HG02763 (cell line): ENCODE data around the gene KRT7.
"Not testable (repeated sequence)": the region's sequence is repeated elsewhere in the genome, so short reads cannot be mapped to it uniquely, and the experiment has no call there.

Source experiments
- ATAC-seq: cut with Tn5 transposase; IDR thresholded peaks from one replicate; pipeline ENCODE4 v1.9.1; 2021; ENCODE audit warnings: mild to moderate bottlenecking, moderate library complexity; ENCODE audit not compliant: unreplicated experiment

The KRT7 gene

DNA sequence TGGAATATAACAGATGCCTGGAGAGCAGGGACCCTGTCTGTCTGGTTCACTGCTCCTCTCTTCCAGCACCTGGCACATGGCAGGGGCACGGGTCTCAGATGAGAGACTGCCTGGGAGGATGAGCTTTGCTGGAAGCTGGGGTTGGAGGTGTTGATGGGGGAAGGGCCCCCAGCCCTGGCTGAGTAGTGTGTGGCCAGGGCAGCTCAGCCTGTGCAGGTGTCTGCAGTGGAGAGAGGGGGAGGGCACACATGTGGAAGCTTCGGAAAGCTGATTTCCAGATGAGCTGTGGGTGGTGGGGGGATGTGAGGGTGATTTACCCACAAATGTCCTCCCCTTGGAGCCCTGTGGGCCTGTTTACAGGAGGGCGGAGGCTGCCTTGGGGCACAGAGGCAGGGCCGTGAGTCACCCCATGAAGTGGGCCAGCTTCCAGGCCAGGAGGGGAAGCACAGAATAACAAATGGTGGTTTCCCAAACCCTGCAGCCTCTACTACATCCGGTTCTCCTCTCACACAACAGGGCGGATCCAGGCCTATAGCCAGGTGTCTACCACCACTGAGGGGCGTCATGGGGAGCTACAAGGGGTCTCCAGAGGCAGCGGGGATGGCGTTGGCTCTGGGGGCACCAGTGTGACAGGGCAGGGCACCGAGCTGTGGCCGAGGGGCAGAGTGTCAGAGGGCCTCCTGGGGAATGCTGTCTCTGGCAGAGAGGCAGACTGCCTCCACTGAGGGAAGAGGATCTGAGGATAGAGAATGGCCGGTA, 11.0 kb downstream of the KRT7 start:
- ATAC-seq = peak; percentile 81

DNA sequence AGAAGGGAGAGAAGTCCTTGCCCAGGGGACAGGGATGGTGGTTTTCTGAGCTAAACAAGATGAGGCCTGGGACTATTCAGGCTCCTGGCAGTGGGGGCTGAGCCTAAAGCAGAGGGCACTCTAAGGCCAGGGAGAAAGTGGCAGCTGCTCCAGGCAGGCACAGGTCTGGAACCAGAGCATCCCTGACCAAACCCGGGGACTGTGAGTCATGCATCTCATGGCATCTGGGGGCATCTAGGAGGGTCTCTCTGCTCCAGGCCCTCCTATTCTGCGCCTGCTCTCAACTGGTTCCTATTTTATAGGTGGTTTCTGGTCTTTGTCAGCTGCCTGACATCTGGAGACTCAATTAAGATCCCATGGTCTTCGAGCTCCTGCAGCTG, 11.6 kb downstream of the KRT7 start:
- no peak for ATAC-seq

DNA sequence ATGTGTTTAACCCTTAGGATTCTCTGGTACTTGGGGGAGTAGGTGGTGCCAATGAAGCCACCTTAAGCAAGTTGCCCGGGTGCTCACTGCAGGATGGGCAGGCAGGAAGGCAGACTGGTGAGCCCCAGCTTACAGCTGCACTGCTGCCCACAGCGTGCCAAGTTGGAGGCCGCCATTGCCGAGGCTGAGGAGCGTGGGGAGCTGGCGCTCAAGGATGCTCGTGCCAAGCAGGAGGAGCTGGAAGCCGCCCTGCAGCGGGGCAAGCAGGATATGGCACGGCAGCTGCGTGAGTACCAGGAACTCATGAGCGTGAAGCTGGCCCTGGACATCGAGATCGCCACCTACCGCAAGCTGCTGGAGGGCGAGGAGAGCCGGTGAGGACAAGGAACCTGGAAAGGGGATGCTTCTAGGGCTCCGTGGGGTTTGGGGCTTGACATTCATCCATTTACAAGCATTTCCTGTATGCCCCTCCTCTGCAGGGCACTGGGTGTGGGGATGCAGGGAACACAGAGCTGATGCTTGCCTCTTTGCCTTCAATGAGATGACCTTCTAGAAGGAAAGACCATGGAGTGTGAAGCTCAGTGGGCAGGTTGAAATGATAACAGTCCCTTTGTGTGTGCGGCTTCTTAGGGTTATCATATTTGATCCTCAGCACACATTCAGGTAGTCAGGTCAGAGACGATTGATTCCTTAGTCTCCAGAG, 12.4 kb downstream of the KRT7 start:
- no peak for ATAC-seq

DNA sequence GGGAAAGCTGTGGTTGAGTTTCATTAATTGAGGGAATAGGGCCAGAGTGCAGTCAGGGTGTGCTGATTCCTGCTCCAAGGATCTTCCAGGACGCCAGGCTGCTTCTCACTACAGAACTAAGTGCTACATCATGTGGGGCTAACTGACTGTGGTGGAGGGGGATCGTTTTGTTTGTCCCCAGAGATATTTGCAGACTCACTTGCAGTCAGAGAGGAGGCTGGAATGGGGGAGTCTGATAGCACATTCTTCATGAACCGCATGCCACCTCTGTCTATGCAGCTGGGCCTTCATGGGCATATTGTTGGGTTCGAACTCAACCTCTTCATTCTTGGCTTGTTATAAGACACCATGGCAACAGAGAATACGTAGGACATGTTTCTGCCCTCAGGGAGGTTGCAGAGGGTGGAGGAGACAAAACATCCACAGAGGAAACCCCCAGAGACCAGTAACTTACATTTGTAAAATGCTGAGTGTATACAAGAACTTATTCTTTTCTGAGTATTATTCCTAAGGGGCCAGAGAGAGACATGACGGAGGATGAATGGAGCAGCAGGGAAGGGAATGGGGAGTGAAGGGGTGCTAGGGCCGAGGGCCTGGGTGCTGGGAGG, 13.0 kb downstream of the KRT7 start:
- ATAC-seq = no peak

DNA sequence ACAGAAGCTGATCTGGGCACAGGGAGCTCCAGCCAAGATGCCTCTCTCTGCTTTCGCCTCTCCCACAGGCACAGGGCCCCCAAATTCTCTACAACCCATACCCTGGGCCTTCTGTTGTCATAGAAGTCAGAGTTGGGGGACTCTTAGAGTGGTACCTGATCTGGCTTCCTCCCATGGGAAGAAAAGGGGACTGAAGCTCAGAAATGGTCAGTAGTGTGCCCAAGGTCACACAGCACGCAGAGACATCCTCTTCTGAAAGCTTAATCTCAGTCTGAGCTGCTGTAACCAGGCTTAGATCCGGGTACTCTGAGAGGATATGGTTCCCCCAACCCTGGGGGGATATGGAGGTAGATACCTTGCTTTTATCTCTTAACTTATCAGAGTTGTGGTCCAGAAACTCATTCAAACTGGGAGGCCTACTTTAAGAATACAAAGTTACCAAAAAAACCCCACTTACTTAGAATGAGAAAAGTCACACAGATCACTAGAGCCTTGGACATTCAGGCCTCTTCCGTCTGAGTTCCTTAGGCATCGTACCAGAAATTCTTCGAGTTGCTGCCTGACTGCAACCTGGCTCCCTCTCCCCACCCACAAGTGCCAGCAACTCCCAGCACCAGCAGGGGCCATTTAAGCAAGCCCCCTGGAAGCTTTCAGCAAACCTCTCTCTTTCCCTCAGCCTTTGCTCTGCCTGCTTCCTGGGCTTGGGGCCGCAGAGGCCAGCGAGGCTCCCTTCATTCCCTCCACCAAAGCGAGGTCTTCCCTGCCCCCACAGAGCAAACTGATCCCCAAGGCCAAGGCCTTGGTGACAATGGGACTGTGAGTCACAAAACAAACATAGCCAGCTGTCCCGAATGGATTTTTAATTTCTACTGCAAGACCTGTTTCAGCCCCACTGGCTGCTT, 13.9 kb downstream of the KRT7 start:
- ATAC-seq = no peak

DNA sequence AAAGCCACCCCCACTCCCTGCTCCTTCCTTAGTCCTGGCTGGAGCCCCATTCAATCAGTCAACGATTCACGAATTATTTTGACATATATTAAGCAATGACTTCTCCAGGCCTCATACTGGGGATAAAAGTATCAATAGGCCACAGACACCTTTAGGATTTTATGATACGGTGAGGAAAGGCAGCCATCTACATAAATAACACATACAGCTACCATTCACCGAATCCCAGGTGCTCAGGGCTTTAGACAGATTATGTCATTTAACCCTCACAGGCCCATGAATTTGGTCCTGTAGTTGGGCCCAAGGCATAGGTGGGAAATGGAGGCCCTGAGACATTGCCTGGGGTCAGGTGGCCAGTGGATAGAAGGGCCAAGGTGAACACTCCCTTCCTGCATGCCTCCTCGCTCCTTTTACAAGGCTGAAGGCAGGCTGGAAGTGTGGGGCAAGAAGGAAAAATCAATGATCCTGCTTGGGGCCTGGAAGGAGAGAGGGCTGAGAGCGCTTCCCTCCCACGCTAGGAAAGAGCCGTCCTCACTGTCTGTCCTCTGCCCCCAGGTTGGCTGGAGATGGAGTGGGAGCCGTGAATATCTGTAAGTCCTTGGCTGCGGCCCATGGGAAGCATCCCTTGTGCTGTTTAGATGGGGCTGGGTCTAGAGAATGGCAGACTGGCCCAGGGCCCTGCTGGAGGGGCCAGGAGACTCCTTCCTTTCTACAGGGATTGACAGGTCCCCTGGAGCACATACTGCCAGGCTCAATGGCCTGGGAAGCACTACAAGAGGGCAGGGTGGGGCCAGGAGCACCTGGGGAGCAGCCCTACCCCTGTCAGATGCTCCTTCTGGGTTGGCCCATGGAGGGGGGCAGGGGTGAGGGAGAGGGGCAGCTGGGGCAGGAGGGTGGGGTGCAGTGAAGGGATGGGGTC, 14.8 kb downstream of the KRT7 start:
- no peak for ATAC-seq

- ATAC-seq = no peak
Measured at GRCh38 chr12:52248541-52249461, 15.8 kb downstream of the KRT7 start.

GRCh38 chr12:52249511-52250047, 16.5 kb downstream of the KRT7 start:
- no peak for ATAC-seq

DNA sequence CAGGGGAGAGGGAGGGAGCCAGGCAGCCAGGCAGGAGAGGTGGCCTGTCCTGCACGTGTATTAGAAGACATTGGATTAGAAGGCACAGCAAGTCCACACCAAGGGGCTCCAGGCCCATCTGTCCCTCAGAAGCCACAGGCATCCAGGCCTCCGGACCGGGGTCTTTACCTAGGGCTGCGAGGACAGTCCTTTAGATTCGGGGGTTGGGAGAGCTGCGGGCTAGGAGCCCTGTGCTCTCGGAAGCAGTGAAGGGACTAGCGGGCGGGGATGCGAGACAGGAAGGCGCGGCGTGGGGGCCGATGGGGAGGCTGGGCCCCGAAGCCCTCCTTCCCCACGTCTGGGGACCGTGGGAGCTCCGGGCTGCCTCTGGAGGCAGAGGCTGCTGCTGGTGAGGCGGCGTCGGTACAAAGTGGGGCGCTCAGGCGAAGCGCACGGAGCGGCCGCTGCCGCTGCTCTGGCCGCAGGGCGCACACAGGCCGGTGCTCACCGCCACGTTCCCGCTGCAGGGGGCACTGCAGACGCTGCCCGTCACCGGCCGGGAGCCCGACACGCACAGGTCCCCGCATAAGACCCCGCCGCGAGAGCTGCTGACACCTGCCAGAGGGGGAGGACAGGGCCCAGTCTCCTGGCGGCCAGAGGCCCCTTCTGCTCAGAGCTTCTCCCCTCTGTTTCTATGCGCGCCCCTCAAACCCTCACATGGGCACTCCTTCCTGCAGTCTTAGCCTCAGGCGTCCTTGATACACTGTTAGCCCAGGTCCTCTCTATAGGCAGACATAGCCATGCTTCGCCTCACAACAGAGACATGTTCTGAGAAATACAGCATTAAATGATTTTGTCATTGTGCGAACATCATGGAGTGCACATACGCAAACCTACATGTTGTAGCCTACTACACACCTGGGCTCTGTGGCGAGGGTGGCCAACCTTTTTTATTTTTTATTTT, 17.3 kb downstream of the KRT7 start:
- no peak for ATAC-seq

DNA sequence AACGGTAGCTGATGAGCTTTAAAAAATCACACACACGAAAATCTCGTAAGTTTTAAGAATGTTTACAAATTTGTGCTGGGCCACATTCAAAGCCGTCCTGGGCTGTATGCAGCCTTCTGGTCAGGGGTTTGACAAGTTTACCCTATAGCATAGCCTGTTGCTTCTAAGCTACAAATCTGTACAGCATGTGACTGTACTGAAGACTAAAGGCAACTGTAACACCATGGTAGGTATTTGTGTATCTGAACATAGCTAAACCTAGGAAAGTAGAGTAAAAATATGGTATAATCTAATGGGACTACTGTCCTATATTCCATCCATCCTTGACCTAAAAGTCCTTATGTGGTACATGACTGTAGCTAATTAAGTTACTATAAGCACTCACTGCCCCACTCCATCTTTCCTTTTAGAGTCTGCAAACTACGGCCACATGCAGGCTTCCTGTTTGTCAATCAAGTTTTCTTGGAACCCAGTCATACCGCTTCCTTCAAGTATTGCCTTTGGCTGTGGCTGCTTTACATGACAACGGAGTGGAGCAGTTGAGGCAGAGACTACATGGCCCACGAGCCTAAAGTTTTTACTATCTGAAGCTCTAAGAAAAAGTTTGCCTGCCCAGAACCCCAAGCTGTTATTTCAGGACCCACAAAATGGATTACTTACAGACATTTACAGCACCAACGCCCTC, 18.5 kb downstream of the KRT7 start:
- ATAC-seq = no peak

DNA sequence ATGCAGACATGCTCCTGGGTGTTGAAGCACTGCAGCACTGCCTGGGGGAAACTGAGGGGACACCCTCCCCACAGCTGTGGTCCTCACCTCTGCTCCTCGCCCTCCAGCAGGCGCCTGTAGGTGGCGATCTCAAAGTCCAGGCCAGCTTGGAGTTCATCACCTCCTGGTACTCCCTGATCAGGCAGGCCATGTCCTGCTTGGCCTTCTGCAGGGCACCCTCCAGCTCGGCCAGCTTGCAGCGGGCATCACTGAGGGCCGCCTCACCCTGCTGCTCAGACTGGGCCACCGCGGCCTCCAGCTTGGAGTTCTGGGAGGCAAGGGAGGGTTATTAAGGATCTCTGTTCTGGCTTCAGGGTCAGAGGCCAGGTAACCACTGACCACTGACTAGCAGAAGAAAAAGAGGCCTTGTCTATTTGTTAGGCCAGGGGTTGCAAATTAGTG, 19.2 kb downstream of the KRT7 start:
- ATAC-seq = not testable (repeated sequence)

DNA sequence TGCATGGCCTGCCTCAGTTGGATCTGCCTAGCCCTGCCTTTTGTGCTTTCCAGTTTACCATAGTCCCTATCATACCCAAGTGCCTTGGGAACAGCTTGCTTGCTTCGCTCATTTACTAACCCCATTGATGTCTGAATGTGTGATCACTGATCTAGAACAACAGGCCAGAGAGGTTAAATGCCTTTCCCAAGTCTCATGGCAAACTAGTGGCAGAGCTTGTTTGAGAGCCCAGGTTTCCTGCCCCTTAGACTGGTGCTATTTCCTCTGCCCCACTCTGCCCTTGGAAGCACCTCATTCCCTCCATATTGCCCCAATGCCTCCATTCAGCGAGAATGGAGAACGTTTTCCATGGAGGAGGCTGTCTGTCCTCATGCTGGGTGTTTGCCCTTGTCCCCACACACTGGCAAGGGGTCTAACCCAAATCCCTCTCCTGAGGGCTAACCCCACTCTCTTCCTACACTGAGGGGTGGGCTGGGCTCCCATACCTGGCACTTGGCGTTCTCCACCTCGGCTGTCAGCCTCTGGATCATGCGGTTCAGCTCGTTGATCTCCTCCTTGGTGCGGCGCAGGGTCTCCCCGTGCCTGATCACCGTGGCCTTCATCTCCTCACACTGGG, 19.8 kb downstream of the KRT7 start:
- no peak for ATAC-seq

GRCh38 chr12:52253391-52254179, 20.5 kb downstream of the KRT7 start:
- ATAC-seq = no peak

DNA sequence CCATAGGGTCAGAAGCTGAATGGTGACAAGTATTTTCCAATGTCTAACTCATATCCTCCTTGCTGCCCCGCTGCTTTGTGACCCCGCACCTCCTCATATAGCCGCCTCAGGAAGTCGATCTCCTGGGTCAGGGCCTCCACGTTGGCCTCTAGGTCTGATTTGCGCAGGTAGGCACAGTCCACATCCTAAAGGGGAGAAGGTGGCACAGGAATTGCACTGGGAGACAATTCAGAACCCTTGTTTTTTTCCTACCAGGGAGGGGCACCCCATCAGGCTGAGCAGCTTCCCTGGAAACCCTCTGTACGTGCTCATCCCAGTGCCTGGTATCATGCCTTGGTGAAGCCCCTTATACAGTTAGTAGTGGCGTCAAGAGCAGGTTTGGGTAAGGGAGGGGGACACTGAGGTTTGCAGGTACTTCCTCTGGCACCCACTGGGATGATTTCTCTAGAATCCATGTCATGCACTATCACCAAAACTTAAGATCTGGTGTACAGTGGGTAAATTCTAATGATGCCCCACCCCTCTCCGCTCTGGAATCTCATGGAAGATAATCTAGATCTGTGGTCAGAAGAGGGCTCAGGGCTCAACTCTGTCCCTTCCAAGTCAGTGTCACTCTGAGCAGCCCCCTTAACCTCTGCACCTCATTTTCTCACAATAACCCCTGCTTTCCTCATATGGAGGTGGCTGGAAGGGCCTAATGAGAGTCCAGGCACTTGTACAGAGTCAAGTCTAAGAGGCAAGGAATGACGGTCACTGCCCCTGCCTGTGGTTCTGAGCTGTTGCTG, 21.3 kb downstream of the KRT7 start:
- no peak for ATAC-seq
